ENCODE measurements around the gene REM1.

GRCh38 chr20:31515775-31516107, 40.7 kb downstream of the REM1 start:
- TF ChIP-seq, protein P1, sequence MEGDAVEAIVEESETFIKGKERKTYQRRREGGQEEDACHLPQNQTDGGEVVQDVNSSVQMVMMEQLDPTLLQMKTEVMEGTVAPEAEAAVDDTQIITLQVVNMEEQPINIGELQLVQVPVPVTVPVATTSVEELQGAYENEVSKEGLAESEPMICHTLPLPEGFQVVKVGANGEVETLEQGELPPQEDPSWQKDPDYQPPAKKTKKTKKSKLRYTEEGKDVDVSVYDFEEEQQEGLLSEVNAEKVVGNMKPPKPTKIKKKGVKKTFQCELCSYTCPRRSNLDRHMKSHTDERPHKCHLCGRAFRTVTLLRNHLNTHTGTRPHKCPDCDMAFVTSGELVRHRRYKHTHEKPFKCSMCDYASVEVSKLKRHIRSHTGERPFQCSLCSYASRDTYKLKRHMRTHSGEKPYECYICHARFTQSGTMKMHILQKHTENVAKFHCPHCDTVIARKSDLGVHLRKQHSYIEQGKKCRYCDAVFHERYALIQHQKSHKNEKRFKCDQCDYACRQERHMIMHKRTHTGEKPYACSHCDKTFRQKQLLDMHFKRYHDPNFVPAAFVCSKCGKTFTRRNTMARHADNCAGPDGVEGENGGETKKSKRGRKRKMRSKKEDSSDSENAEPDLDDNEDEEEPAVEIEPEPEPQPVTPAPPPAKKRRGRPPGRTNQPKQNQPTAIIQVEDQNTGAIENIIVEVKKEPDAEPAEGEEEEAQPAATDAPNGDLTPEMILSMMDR (conservative IDR thresholded peaks at IDR 0.05; ENCODE audit: low read depth in 2 of 2): no peak
- TF ChIP-seq REST (IDR thresholded peaks at IDR 0.05; ENCODE audit: unreplicated experiment): no peak

All from GM23338 (cell line).